ENCODE measurements around the gene ZNF281. TPM values are rescaled to one million over a fixed set of nuclear protein-coding genes. Genes with fewer than 3 reads are reported as not detected.

The ZNF281 gene
- total RNA-seq, 1 experiment from 2014 or later = 23.3 TPM

DNA sequence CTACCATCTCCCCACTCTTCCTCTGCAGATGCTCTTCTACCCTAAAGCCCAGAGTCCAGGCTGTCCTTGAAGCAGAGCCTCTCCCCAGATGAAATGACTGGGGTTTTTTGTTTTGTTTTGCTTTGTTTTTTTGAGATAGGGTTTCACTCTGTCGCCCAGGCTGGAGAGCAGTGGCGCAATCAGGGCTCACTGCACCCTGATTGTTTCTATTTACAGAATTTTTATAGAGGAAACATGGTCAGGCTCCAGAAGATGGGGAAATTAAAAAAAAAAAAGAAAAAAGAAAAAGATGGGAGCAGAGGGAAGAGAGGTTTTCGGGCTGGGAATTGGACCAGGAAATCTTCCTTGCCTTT lies 43.7 kb upstream of the ZNF281 start:
- H3K9ac ChIP-seq (ENCODE audit: low read length) = no peak overlapping the region
- H3K27ac ChIP-seq (ENCODE audit: low read depth, low read length) = no peak overlapping the region
- H3K79me2 ChIP-seq (ENCODE audit: insufficient read depth, low read length) = no peaks in the 10 kb centered on the region
- ATAC-seq (no peak), DNase-seq (ENCODE audit: low read depth, low spot score) (no peak)
- no peaks in the 10 kb centered on the region for H3K9me2 ChIP-seq (ENCODE audit: insufficient read depth)
- ChIA-PET POLR2A (no interaction called here), CTCF (no interaction called here), RAD21 (ENCODE audit: low non-redundant PET in 1 of 2, low total read pairs in 2 of 2, uncharacterized antibody in 2 of 2, unreplicated experiment in 2 of 2) (no interaction called here)
- H4K20me1 ChIP-seq (ENCODE audit: insufficient read depth) = no peaks in the 10 kb centered on the region
- H3K4me3 ChIP-seq (replicated peaks in 1 of 2; ENCODE audit: low read depth in 1 of 2, low read length in 2 of 2) = no peak overlapping the region
- no peak overlapping the region for H2AFZ ChIP-seq (ENCODE audit: low read depth, low read length, poor library complexity, severe bottlenecking)
- H3K4me2 ChIP-seq (ENCODE audit: low read length) = no peak overlapping the region
- H3K9me3 ChIP-seq (ENCODE audit: control insufficient read depth in 1 of 2, insufficient read depth in 1 of 2, low read depth in 1 of 2, low read length in 2 of 2) = no peaks in the 10 kb centered on the region
- TF ChIP-seq SIN3A (IDR thresholded peaks at IDR 0.05; ENCODE audit: low read depth) (no peak), TCF7L2 (IDR thresholded peaks at IDR 0.05; ENCODE audit: borderline replicate concordance, extremely low read depth, insufficient read depth, insufficient read length) (no peak), SRF (IDR thresholded peaks at IDR 0.05; ENCODE audit: low read depth) (no peak), POLR2A (IDR thresholded peaks at IDR 0.05; ENCODE audit: borderline replicate concordance, extremely low read depth, insufficient read depth, insufficient read length) (no peak), SP1 (IDR thresholded peaks at IDR 0.05; ENCODE audit: low read depth) (no peak), EGR1 (IDR thresholded peaks at IDR 0.05; ENCODE audit: low read depth) (no peak), EZH2 (IDR thresholded peaks at IDR 0.05) (no peak), JUND (IDR thresholded peaks at IDR 0.05) (no peak), POLR2AphosphoS5 (IDR thresholded peaks at IDR 0.05; ENCODE audit: low read depth, low read length) (no peak), CEBPB (IDR thresholded peaks at IDR 0.05; ENCODE audit: low read depth) (no peak), FOSL1 (IDR thresholded peaks at IDR 0.05; ENCODE audit: low read depth) (no peak)
- TF ChIP-seq, protein P1, sequence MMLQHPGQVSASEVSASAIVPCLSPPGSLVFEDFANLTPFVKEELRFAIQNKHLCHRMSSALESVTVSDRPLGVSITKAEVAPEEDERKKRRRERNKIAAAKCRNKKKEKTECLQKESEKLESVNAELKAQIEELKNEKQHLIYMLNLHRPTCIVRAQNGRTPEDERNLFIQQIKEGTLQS (IDR thresholded peaks at IDR 0.05) = no peak
- TF ChIP-seq, protein P2, sequence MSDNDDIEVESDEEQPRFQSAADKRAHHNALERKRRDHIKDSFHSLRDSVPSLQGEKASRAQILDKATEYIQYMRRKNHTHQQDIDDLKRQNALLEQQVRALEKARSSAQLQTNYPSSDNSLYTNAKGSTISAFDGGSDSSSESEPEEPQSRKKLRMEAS (IDR thresholded peaks at IDR 0.05) = no peak
- TF ChIP-seq, protein P3, sequence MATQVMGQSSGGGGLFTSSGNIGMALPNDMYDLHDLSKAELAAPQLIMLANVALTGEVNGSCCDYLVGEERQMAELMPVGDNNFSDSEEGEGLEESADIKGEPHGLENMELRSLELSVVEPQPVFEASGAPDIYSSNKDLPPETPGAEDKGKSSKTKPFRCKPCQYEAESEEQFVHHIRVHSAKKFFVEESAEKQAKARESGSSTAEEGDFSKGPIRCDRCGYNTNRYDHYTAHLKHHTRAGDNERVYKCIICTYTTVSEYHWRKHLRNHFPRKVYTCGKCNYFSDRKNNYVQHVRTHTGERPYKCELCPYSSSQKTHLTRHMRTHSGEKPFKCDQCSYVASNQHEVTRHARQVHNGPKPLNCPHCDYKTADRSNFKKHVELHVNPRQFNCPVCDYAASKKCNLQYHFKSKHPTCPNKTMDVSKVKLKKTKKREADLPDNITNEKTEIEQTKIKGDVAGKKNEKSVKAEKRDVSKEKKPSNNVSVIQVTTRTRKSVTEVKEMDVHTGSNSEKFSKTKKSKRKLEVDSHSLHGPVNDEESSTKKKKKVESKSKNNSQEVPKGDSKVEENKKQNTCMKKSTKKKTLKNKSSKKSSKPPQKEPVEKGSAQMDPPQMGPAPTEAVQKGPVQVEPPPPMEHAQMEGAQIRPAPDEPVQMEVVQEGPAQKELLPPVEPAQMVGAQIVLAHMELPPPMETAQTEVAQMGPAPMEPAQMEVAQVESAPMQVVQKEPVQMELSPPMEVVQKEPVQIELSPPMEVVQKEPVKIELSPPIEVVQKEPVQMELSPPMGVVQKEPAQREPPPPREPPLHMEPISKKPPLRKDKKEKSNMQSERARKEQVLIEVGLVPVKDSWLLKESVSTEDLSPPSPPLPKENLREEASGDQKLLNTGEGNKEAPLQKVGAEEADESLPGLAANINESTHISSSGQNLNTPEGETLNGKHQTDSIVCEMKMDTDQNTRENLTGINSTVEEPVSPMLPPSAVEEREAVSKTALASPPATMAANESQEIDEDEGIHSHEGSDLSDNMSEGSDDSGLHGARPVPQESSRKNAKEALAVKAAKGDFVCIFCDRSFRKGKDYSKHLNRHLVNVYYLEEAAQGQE (IDR thresholded peaks at IDR 0.05; ENCODE audit: low read depth) = no peak
- TF ChIP-seq, protein P4, sequence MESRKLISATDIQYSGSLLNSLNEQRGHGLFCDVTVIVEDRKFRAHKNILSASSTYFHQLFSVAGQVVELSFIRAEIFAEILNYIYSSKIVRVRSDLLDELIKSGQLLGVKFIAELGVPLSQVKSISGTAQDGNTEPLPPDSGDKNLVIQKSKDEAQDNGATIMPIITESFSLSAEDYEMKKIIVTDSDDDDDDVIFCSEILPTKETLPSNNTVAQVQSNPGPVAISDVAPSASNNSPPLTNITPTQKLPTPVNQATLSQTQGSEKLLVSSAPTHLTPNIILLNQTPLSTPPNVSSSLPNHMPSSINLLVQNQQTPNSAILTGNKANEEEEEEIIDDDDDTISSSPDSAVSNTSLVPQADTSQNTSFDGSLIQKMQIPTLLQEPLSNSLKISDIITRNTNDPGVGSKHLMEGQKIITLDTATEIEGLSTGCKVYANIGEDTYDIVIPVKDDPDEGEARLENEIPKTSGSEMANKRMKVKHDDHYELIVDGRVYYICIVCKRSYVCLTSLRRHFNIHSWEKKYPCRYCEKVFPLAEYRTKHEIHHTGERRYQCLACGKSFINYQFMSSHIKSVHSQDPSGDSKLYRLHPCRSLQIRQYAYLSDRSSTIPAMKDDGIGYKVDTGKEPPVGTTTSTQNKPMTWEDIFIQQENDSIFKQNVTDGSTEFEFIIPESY (IDR thresholded peaks at IDR 0.05; ENCODE audit: extremely low read depth, insufficient replicate concordance, low read length) = no peak
- H3K27me3 ChIP-seq (ENCODE audit: insufficient read depth, low read length) = no peaks in the 10 kb centered on the region
- no TSS peak for BruUV-seq (replicated peaks)
- no peaks in the 10 kb centered on the region for H3K36me3 ChIP-seq (ENCODE audit: control insufficient read depth in 1 of 2, insufficient read depth in 2 of 2, low read length in 2 of 2)
- intact Hi-C loops (cut with micrococcal nuclease) = no loop called here
- H3K4me1 ChIP-seq (ENCODE audit: control insufficient read depth in 1 of 2, insufficient read depth in 2 of 2, low read length in 2 of 2) = no peaks in the 10 kb centered on the region

Measured in HCT116 (cell line).